SK-N-MC (cell line): Measurements from ENCODE around the gene ZNF516.

Experiments used
- EZH2 ChIP-seq: fragments of 200-600 bp; sonication (generic); IDR thresholded peaks from one replicate; pipeline ENCODE4 v1.6.1; 2017; ENCODE audit warnings: antibody characterized with exemption
- POLR2AphosphoS5 ChIP-seq: IDR thresholded peaks from 2 replicates; pipeline ENCODE4 v1.6.1; 2012; ENCODE audit warnings: mild to moderate bottlenecking, low read depth, low read length, borderline replicate concordance

DNA sequence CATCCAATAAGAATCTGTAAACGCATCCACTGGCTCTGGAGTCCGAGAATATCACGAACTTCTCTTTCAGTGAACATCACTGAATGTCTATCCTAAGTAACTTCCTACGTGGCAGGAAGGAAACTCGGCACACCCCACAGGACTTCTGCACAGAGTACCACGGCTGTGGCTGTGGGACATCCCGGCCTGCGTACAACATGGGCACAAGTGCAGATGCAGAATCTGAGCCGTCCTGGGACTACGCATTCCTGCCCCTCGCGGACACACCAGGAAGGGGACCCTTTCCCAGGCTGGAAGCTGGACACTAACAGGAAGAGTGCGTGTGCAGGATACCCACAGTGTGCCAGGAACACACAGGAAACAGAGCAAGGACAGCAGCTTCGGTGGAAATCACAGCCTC, 60.6 kb downstream of the ZNF516 start:
- no peak for TF ChIP-seq EZH2
- TF ChIP-seq POLR2AphosphoS5, result no peak
